HFFc6 (cell line): Measurements from ENCODE around the gene MTA1. TPM values are rescaled to one million over a fixed set of nuclear protein-coding genes. Genes with fewer than 3 reads are reported as not detected.

Experiments
- DNase-seq: peaks from one replicate; pipeline ENCODE4 v3.0.0-alpha.2; 2018
- H3K27ac Mint-ChIP-seq: 2 replicates; pipeline ENCODE4 v1.8.0; 2020; ENCODE audit warnings: mild to moderate bottlenecking, mixed read lengths
- H3K27me3 Mint-ChIP-seq: 2 replicates; pipeline ENCODE4 v1.8.0; 2021; ENCODE audit warnings: mild to moderate bottlenecking, moderate library complexity, mixed read lengths; ENCODE audit not compliant: insufficient read depth
- H3K36me3 Mint-ChIP-seq: 2 replicates; pipeline ENCODE4 v1.8.0; 2021; ENCODE audit warnings: low read depth, mixed read lengths
- H3K4me1 Mint-ChIP-seq: 2 replicates; pipeline ENCODE4 v1.8.0; 2020; ENCODE audit warnings: low read depth, mixed read lengths
- H3K4me3 Mint-ChIP-seq: 2 replicates; pipeline ENCODE4 v1.8.0; 2020; ENCODE audit warnings: mild to moderate bottlenecking, moderate library complexity, mixed read lengths
- H3K9me3 Mint-ChIP-seq: 2 replicates; pipeline ENCODE4 v1.8.0; 2020; ENCODE audit warnings: mild to moderate bottlenecking, mixed read lengths
- CTCF ChIP-seq: fragments of 200-600 bp; sonication (generic); IDR thresholded peaks from 2 replicates; pipeline ENCODE4 v1.5.0; 2021; ENCODE audit warnings: antibody characterized with exemption, mild to moderate bottlenecking
- total RNA-seq, 6 experiments: library from RNA; stranded (reverse); fragmentation: NEBNext Ultra II Directional; extraction: Animal tissue kit (Norgen Biotek cat#: 25700); gene quantifications; 2 replicates in 1 of 6; 3 replicates in 5 of 6; pipeline ENCODE4 v1.2.3, GENCODE V29; 2021

MTA1 gene
- total RNA-seq, 6 experiments from 2014 or later, result 67.5 to 71.3 (median 69.2) TPM

GRCh38 chr14:105413544-105413886 is 6.1 kb upstream of the MTA1 start:
- no peak for TF ChIP-seq CTCF
- no peak overlapping the region for H3K27ac Mint-ChIP-seq
- H3K36me3 Mint-ChIP-seq, result no peaks in the 10 kb centered on the region; the same call in 1 of the 2 replicates
- peaks cover 7% of the 10 kb centered on the region for H3K27me3 Mint-ChIP-seq
- H3K9me3 Mint-ChIP-seq, result no peaks in the 10 kb centered on the region
- no peaks in the 10 kb centered on the region; the same call in 1 of the 2 replicates for H3K4me1 Mint-ChIP-seq
- no peak overlapping the region for H3K4me3 Mint-ChIP-seq
- DNase-seq, result no peak

- H3K27me3 Mint-ChIP-seq, result peaks cover 6% of the 10 kb centered on the region; the same call in 1 of the 2 replicates
- no peaks in the 10 kb centered on the region; the same call in 1 of the 2 replicates for H3K36me3 Mint-ChIP-seq
- H3K9me3 Mint-ChIP-seq, result no peaks in the 10 kb centered on the region
- peak; percentile 65 for TF ChIP-seq CTCF
- no peak for DNase-seq
- peaks cover 5% of the 10 kb centered on the region; the same call in 1 of the 2 replicates for H3K4me1 Mint-ChIP-seq
- peak overlapping the region; percentile 61; the same call in 1 of the 2 replicates for H3K4me3 Mint-ChIP-seq
- H3K27ac Mint-ChIP-seq, result no peak overlapping the region
Measured at GRCh38 chr14:105414456-105415371, 4.9 kb upstream of the MTA1 start.

- no peak overlapping the region for H3K27ac Mint-ChIP-seq
- TF ChIP-seq CTCF, result no peak
- H3K4me3 Mint-ChIP-seq, result peak overlapping the region; percentile 61; the same call in 1 of the 2 replicates
- H3K36me3 Mint-ChIP-seq, result no peaks in the 10 kb centered on the region
- no peak for DNase-seq
- H3K27me3 Mint-ChIP-seq, result peaks cover 4% of the 10 kb centered on the region; the same call in 1 of the 2 replicates
- H3K4me1 Mint-ChIP-seq, result peaks cover 5% of the 10 kb centered on the region; the same call in 1 of the 2 replicates
- no peaks in the 10 kb centered on the region for H3K9me3 Mint-ChIP-seq
Measured at GRCh38 chr14:105415481-105416428, 3.9 kb upstream of the MTA1 start.

- DNase-seq, result no peak
- Mint-ChIP-seq H3K27ac (no peak overlapping the region), H3K9me3 (no peaks in the 10 kb centered on the region), H3K4me1 (peaks cover 10% of the 10 kb centered on the region), H3K36me3 (no peaks in the 10 kb centered on the region), H3K4me3 (no peak overlapping the region), H3K27me3 (peaks cover 4% of the 10 kb centered on the region; the same call in 1 of the 2 replicates)
- TF ChIP-seq CTCF, result no peak
Measured at GRCh38 chr14:105416671-105417070, 3.0 kb upstream of the MTA1 start.

- peaks cover 20% of the 10 kb centered on the region for H3K4me1 Mint-ChIP-seq
- H3K27me3 Mint-ChIP-seq, result peaks cover 4% of the 10 kb centered on the region; the same call in 1 of the 2 replicates
- H3K9me3 Mint-ChIP-seq, result no peaks in the 10 kb centered on the region
- DNase-seq, result no peak
- no peak overlapping the region for H3K27ac Mint-ChIP-seq
- no peak for TF ChIP-seq CTCF
- H3K36me3 Mint-ChIP-seq, result no peaks in the 10 kb centered on the region
- H3K4me3 Mint-ChIP-seq, result no peak overlapping the region
Measured at GRCh38 chr14:105417690-105418121, 1.9 kb upstream of the MTA1 start.
